Gastroesophageal sphincter (tissue), 4 donors: ENCODE measurements around the gene CSAD. TPM values are rescaled to one million over a fixed set of nuclear protein-coding genes. Genes with fewer than 3 reads are reported as not detected.

ENCODE experiments used
- ATAC-seq: fragments of 150-250 bp; one replicate; pipeline ENCODE4 v1.9.1; 2016; ENCODE audit warnings: mild to moderate bottlenecking, moderate library complexity
- H3K27ac ChIP-seq, 4 donors: fragments of 200-600 bp; sonication (generic) in 3 of 4; 1 replicate in 3 of 4; 2 replicates in 1 of 4; pipeline ENCODE4 v1.5.1; 2016 to 2019
- H3K27me3 ChIP-seq: fragments of 200-600 bp; sonication (generic); one replicate; pipeline ENCODE4 v1.5.1; 2019
- H3K36me3 ChIP-seq, 2 donors: fragments of 200-600 bp; sonication (generic); one replicate each; pipeline ENCODE4 v1.5.1; 2019; ENCODE audit warnings: control low read depth in 1 of 2
- H3K4me1 ChIP-seq, 3 donors: fragments of 200-600 bp; sonication (generic); 1 replicate in 2 of 3; 2 replicates in 1 of 3; pipeline ENCODE4 v1.5.1; 2016 to 2019; ENCODE audit warnings: control low read depth in 2 of 3
- H3K4me3 ChIP-seq, 2 donors: fragments of 200-600 bp; sonication (generic); one replicate each; pipeline ENCODE4 v1.5.1; 2019; ENCODE audit warnings: mild to moderate bottlenecking in 1 of 2, moderate library complexity in 1 of 2
- H3K9me3 ChIP-seq, 3 donors: fragments of 200-600 bp; sonication (generic); one replicate each; pipeline ENCODE4 v1.5.1; 2017 to 2019; ENCODE audit warnings: control low read depth in 2 of 3
- CTCF ChIP-seq, 4 experiments: fragments of 200-600 bp in 2 of 4; fragments of 450-650 bp in 2 of 4; sonication (generic) in 1 of 4; IDR thresholded peaks; one replicate each; pipeline ENCODE4 v1.5.1; 2017 to 2019; ENCODE audit warnings: antibody characterized with exemption in 4 of 4, mild to moderate bottlenecking in 2 of 4, moderate library complexity in 2 of 4
- EP300 ChIP-seq: sonication (generic); formaldehyde crosslinking; IDR thresholded peaks from one replicate; pipeline ENCODE4 v1.6.1; 2017; ENCODE audit warnings: antibody characterized with exemption, mild to moderate bottlenecking
- POLR2A ChIP-seq, 2 donors: fragments of 450-650 bp; IDR thresholded peaks; one replicate each; pipeline ENCODE4 v1.6.1; 2017; ENCODE audit warnings: antibody characterized with exemption in 2 of 2, mild to moderate bottlenecking in 2 of 2, moderate library complexity in 1 of 2
- POLR2AphosphoS5 ChIP-seq: sonication (generic); formaldehyde crosslinking; IDR thresholded peaks from one replicate; pipeline ENCODE4 v1.6.1; 2017; ENCODE audit warnings: antibody characterized with exemption
- WGBS, 2 donors: methylation state at CpG; one replicate each; pipeline ENCODE4 v1.1.5; 2018; ENCODE audit warnings: low coverage in 1 of 2; 5-methylcytosine and 5-hydroxymethylcytosine counted together
- total RNA-seq, 4 donors: library from RNA; depleted of rRNA; stranded (reverse); fragments of >200 nt; gene quantifications; one replicate each; pipeline ENCODE4 v1.1.0, GENCODE V29; 2016

The CSAD gene
- total RNA-seq, 4 donors from 2014 or later = 11.3 to 47.5 (median 24.1) TPM

GRCh38 chr12:53192531-53193021 lies 11.9 kb upstream of the CSAD start:
- peaks cover 0 to 26% (median 8%) of the 10 kb centered on the region in 3 donors for H3K4me1 ChIP-seq
- no peaks in the 10 kb centered on the region for H3K27me3 ChIP-seq
- H3K36me3 ChIP-seq = peaks cover 0 to 27% of the 10 kb centered on the region in 2 donors
- TF ChIP-seq POLR2A (IDR thresholded peaks at IDR 0.05) = no peak
- no peak for TF ChIP-seq CTCF (IDR thresholded peaks at IDR 0.05)
- TF ChIP-seq EP300 = no peak
- no peak for TF ChIP-seq POLR2AphosphoS5
- H3K4me3 ChIP-seq = no peak overlapping the region
- 80 to 83% methylated on average over 1 to 4 of the region's 14 CpGs for WGBS, 2 donors
- H3K9me3 ChIP-seq = no peaks in the 10 kb centered on the region
- no peak for ATAC-seq
- H3K27ac ChIP-seq = no peak overlapping the region

GRCh38 chr12:53191885-53192530 lies 11.3 kb upstream of the CSAD start:
- peaks cover 0 to 33% of the 10 kb centered on the region in 2 donors for H3K36me3 ChIP-seq
- H3K4me3 ChIP-seq = no peak overlapping the region
- no peaks in the 10 kb centered on the region for H3K9me3 ChIP-seq
- ATAC-seq = no peak
- no peaks in the 10 kb centered on the region for H3K27me3 ChIP-seq
- H3K27ac ChIP-seq = no peak overlapping the region
- TF ChIP-seq CTCF (IDR thresholded peaks at IDR 0.05) (no peak), EP300 (no peak), POLR2A (IDR thresholded peaks at IDR 0.05) (no peak), POLR2AphosphoS5 (no peak)
- H3K4me1 ChIP-seq = peaks cover 0 to 20% (median 3%) of the 10 kb centered on the region in 3 donors
- 85 to 100% methylated on average over 2 to 6 of the region's 14 CpGs for WGBS, 2 donors

GRCh38 chr12:53191096-53191884 lies 10.6 kb upstream of the CSAD start:
- no peak for ATAC-seq
- Histone ChIP-seq H3K9me3 (no peaks in the 10 kb centered on the region), H3K27ac (no peak overlapping the region), H3K36me3 (peaks cover 0 to 40% of the 10 kb centered on the region in 2 donors), H3K27me3 (no peaks in the 10 kb centered on the region), H3K4me3 (no peak overlapping the region), H3K4me1 (peaks cover 0 to 24% (median 3%) of the 10 kb centered on the region in 3 donors)
- no peak for TF ChIP-seq CTCF (IDR thresholded peaks at IDR 0.05)
- TF ChIP-seq EP300 = no peak
- no peak for TF ChIP-seq POLR2A (IDR thresholded peaks at IDR 0.05)
- no peak for TF ChIP-seq POLR2AphosphoS5
- WGBS, 2 donors = 78 to 86% methylated on average over 2 of the region's 11 CpGs

GRCh38 chr12:53190108-53190729 lies 9.5 kb upstream of the CSAD start:
- Histone ChIP-seq H3K27ac (peak overlapping the region in 3 of 4 donors; percentile 57 to 69 (median 67)), H3K4me3 (no peak overlapping the region), H3K36me3 (peaks cover 0 to 51% of the 10 kb centered on the region in 2 donors), H3K4me1 (peaks cover 0 to 34% (median 3%) of the 10 kb centered on the region in 3 donors), H3K9me3 (no peaks in the 10 kb centered on the region), H3K27me3 (no peaks in the 10 kb centered on the region)
- TF ChIP-seq EP300 (no peak), POLR2AphosphoS5 (peak; percentile 41), POLR2A (IDR thresholded peaks at IDR 0.05) (no peak), CTCF (IDR thresholded peaks at IDR 0.05) (peak; percentile 63 to 87 (median 79))
- peak; percentile 86 for ATAC-seq
- 59 to 70% methylated on average over 4 to 7 of the region's 14 CpGs for WGBS, 2 donors
